BLaER1 (cell line): Measurements from ENCODE around the gene ODF2.

Experiments used
- H3K27ac ChIP-seq: shearing (Covaris generic); formaldehyde crosslinking; 2 replicates; pipeline ENCODE4 v1.8.1; 2022
- H3K27me3 ChIP-seq: shearing (Covaris generic); formaldehyde crosslinking; 2 replicates; pipeline ENCODE4 v1.8.1; 2022
- H3K36me3 ChIP-seq: shearing (Covaris generic); formaldehyde crosslinking; 2 replicates; pipeline ENCODE4 v1.8.1; 2022
- H3K4me1 ChIP-seq: shearing (Covaris generic); formaldehyde crosslinking; 2 replicates; pipeline ENCODE4 v1.8.1; 2022
- H3K4me2 ChIP-seq: shearing (Covaris generic); formaldehyde crosslinking; 2 replicates; pipeline ENCODE4 v1.8.1; 2022
- H3K4me3 ChIP-seq: shearing (Covaris generic); formaldehyde crosslinking; 2 replicates; pipeline ENCODE4 v1.8.1; 2022
- H3K9ac ChIP-seq: shearing (Covaris generic); formaldehyde crosslinking; 2 replicates; pipeline ENCODE4 v1.8.1; 2022
- H3K9me3 ChIP-seq: shearing (Covaris generic); formaldehyde crosslinking; 2 replicates; pipeline ENCODE4 v1.8.1; 2022
- H4K20me1 ChIP-seq: shearing (Covaris generic); formaldehyde crosslinking; 2 replicates; pipeline ENCODE4 v1.8.1; 2022
- Cebpa-rat ChIP-seq: shearing (Covaris generic); IDR thresholded peaks from 2 replicates; pipeline ENCODE4 v1.8.1; 2022

The ODF2 gene

DNA sequence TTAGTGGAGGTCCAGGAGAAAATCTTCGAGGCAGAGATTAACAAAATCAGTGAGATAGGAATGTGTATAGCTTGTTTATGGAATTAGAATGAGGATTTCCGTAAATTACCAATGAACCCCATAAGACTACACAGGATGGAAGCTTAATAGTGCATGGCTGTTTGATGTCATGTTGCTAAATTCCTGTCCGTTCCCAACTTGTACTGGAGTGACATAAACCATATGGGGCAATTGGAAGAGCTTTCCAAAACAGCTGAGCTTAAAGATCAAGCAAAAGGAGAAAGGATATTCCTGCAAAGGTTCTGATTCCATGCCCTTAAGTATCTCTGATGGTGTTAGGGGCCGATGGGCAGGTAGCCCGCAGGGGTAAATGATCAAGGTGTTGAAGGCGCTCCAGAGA, 66.2 kb downstream of the ODF2 start:
- TF ChIP-seq Cebpa-rat = no peak
- peaks cover 88% of the 10 kb centered on the region for H3K36me3 ChIP-seq
- H3K27ac ChIP-seq = peak overlapping the region; percentile 56

DNA sequence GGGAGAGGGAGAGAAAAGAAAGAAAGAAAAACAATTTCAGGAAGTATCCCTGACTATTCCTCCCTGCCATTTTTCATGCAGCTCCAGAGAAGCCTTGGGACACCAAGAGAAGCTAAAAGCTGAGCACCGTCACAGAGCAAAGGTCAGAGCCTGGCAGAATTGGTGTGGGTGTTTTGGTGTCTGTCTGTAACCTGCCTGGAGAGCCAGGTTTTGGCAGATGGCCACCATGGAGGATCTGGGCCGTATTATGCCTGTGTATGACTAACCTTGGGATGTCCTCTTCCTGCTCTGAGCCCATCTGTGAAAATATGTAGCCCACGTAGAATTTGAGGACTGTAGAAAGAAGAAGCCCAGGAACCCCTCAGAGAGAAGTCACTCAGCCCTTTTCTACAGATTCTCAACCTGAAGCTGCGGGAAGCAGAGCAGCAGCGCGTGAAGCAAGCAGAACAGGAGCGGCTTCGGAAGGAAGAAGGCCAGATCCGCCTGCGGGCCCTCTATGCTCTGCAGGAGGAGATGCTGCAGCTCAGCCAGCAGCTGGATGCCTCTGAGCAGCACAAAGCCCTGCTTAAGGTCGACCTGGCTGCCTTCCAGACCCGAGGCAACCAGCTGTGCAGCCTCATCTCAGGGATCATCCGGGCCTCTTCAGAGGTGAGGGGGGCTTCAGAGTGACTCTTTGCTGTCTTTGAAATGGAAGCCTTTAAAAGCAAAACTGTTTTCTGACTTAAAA, 67.6 kb downstream of the ODF2 start:
- no peaks in the 10 kb centered on the region for H3K27me3 ChIP-seq
- H4K20me1 ChIP-seq = no peaks in the 10 kb centered on the region
- peak overlapping the region; percentile 60 for H3K4me2 ChIP-seq
- peaks cover 87% of the 10 kb centered on the region for H3K36me3 ChIP-seq
- peak overlapping the region; percentile 39; the same call in 1 of the 2 replicates for H3K9ac ChIP-seq
- peaks cover 13% of the 10 kb centered on the region for H3K9me3 ChIP-seq
- TF ChIP-seq Cebpa-rat = no peak
- H3K4me1 ChIP-seq = peaks cover 40% of the 10 kb centered on the region
- H3K4me3 ChIP-seq = no peak overlapping the region
- peak overlapping the region; percentile 56 for H3K27ac ChIP-seq

More for the DNA sequence above, 66.2 kb downstream of the ODF2 start:
- H3K4me2 ChIP-seq = peak overlapping the region; percentile 60; the same call in 1 of the 2 replicates
- no peak overlapping the region for H3K9ac ChIP-seq
- peaks cover 20% of the 10 kb centered on the region for H3K9me3 ChIP-seq
- no peak overlapping the region for H3K4me3 ChIP-seq
- H3K27me3 ChIP-seq = no peaks in the 10 kb centered on the region
- H4K20me1 ChIP-seq = no peaks in the 10 kb centered on the region
- peaks cover 37% of the 10 kb centered on the region for H3K4me1 ChIP-seq

DNA sequence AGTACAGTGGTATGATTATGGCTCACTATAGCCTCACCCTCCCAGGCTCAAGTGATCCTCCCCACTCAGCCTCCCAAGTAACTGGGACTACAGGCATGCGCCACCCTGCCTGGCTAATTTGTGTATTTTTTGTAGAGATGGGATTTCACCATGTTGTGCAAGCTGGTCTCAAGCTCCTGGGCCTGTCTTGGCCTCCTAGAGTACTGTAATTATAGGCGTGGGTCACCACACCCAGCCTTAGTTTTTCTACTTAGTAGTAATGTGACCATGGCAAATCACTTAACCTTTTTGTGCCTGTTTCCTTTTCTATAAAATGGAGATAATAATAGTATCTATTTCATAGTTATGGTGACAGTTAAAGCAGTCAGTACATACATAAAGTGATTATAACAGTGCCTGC, 70.9 kb downstream of the ODF2 start:
- no peak overlapping the region for H3K4me3 ChIP-seq
- no peak for TF ChIP-seq Cebpa-rat

DNA sequence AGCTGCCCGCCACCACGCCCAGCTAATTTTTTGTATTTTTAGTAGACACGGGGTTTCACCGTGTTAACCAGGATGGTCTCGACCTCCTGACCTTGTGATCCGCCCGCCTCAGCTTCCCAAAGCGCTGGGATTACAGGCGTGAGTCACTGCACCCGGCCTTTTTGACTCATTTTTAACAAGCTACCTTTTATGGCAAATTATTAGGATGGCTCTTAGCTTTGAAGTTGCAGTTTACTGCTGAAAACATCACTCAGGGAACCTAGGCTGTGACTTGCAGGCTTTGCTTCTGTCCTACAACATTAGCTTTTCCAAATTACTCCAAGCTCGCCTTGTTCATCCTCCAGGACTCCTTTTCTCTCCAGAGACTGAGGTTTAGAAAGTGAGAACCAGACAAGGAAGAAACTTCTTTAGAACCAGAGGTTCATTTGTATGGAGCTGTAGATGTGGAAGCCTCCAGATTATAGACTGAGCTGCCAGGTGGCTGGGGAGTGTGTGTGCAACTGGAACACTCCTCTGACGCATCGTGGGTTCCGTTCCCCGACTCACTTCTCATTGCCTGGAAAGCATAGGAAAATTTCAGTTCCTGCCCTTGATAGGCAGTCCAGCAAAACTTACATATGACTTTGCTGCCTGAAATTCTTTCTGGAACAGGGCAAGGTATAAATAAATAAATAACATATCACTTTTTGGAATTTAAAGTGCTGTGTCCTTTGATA, 72.8 kb downstream of the ODF2 start:
- H3K36me3 ChIP-seq = peaks cover 93% of the 10 kb centered on the region
- peak overlapping the region; percentile 50 for H3K27ac ChIP-seq

More for the DNA sequence above, 70.9 kb downstream of the ODF2 start:
- no peak overlapping the region for H3K27ac ChIP-seq
- peaks cover 89% of the 10 kb centered on the region for H3K36me3 ChIP-seq
- no peaks in the 10 kb centered on the region for H3K9me3 ChIP-seq
- no peak overlapping the region for H3K9ac ChIP-seq
- peaks cover 55% of the 10 kb centered on the region for H3K4me1 ChIP-seq
- no peaks in the 10 kb centered on the region for H4K20me1 ChIP-seq
- H3K4me2 ChIP-seq = no peak overlapping the region
- H3K27me3 ChIP-seq = no peaks in the 10 kb centered on the region

DNA sequence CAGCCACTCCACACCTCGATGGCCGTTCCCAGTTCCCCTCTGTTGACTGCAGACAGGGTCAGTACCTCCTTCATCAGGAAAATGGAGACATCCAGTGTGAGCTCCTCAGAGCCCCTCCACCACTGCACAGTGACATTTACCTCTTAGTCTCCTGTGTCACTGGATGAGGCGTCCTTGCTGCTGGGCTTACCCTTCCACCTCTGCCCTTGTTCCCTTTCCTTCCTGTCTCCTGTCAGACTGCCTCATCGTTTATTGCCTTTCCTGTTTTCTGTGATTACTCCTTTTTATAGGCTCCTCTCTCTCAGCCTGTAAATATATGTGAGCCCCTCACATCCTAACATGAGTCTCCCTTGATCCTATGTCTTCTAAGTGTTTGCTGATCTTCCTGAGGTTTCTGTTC, 73.4 kb downstream of the ODF2 start:
- TF ChIP-seq Cebpa-rat = no peak
- peaks cover 96% of the 10 kb centered on the region for H3K36me3 ChIP-seq

More for the DNA sequence above, 72.8 kb downstream of the ODF2 start:
- no peaks in the 10 kb centered on the region for H3K27me3 ChIP-seq
- H4K20me1 ChIP-seq = no peaks in the 10 kb centered on the region
- H3K9me3 ChIP-seq = no peaks in the 10 kb centered on the region
- TF ChIP-seq Cebpa-rat = no peak
- peak overlapping the region; percentile 15; the same call in 1 of the 2 replicates for H3K9ac ChIP-seq
- H3K4me2 ChIP-seq = peak overlapping the region; percentile 46
- peaks cover 55% of the 10 kb centered on the region for H3K4me1 ChIP-seq
- H3K4me3 ChIP-seq = no peak overlapping the region

DNA sequence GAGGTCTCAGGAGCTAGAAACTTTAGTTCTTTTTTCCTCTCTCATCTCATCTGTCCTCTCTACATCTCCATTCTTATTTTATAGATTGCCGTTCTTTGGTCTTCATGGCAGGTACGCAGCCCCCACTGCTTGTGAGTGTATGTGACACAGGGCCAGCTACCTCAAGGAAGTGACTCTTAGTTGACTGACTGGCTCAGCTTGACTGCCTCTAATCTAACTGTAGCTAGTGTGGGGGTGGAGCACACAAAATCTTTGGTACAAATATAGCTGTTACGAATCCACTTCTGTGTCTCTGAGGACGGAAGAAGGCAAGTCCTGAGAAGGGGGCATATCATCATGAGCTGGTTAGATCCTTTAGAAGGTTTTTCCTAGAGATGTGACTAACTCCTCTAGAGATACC, 76.8 kb downstream of the ODF2 start:
- H3K9ac ChIP-seq = peak overlapping the region; percentile 60; the same call in 1 of the 2 replicates
- no peaks in the 10 kb centered on the region for H4K20me1 ChIP-seq
- peak overlapping the region; percentile 71 for H3K27ac ChIP-seq
- 0 out of 2 replicates have a peak overlapping the region, but pooled peaks have one; percentile 20 for H3K4me3 ChIP-seq
- peaks cover 45% of the 10 kb centered on the region for H3K4me1 ChIP-seq
- H3K27me3 ChIP-seq = no peaks in the 10 kb centered on the region
- no peaks in the 10 kb centered on the region for H3K9me3 ChIP-seq
- no peak for TF ChIP-seq Cebpa-rat
- peak overlapping the region; percentile 76 for H3K4me2 ChIP-seq
- H3K36me3 ChIP-seq = peaks cover 94% of the 10 kb centered on the region

More for the DNA sequence above, 73.4 kb downstream of the ODF2 start:
- Histone ChIP-seq H3K9me3 (no peaks in the 10 kb centered on the region), H3K4me1 (peaks cover 51% of the 10 kb centered on the region), H3K4me2 (peak overlapping the region; percentile 46), H3K4me3 (no peak overlapping the region), H4K20me1 (no peaks in the 10 kb centered on the region), H3K27me3 (no peaks in the 10 kb centered on the region), H3K27ac (peak overlapping the region; percentile 50), H3K9ac (no peak overlapping the region)

DNA sequence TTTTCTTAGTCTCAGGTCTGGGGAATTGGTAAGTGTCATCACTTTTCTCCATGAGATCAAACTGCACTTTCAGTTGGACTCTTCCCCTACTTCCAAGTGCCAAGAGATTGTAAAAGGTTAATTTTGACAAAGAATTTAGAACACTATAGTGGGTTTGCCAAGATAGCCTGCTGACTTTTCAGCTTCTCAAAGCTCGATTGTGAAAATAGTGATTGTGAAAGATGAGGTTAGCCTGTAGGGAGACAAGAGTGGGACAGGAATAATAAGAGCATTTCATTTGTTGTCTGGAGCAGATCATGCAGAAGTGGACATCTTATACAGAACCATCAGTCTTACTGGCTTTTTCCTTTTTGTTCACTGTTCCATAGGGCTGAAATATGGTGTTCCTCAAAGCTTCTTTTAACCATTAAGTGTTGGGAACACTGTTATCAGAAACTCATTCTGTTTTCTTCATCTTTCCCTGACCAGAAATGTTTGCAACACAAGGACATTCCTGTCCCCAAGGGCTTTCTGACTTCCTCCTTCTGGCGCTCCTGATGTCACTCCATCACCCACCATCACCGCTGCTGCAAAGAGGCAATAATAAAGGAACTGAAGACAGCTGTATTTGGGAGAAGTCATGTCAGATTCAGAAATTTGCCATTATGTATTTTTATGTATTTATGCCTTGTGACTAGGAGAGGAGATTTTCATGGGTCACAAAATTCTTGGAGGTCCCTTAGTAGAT, 85.0 kb downstream of the ODF2 start:
- H3K9me3 ChIP-seq = no peaks in the 10 kb centered on the region
- no peak overlapping the region for H3K4me3 ChIP-seq
- no peak overlapping the region for H3K9ac ChIP-seq
- no peaks in the 10 kb centered on the region for H3K27me3 ChIP-seq
- TF ChIP-seq Cebpa-rat = no peak
- no peak overlapping the region for H3K4me2 ChIP-seq
- H3K36me3 ChIP-seq = peaks cover 82% of the 10 kb centered on the region
- no peaks in the 10 kb centered on the region for H3K4me1 ChIP-seq
- no peaks in the 10 kb centered on the region for H4K20me1 ChIP-seq
- H3K27ac ChIP-seq = no peak overlapping the region

DNA sequence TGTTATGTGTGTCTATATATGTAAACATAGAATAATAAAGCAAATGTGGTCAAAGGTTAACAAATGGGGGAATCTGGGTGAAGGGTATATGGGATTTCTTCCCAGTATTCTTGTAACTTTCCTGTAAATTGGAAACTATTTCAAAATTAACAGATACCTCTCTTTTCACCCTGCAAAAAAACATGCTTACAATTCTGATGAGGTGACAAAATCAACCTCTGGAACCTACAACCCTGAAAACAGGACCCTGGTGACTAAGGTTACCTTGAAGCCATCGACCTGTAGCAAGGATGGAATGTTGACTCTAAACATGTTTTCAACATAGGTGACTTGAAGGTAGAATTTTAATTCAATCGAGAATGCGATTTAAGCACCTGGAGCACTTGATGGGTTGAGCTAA, 90.7 kb downstream of the ODF2 start:
- H3K9me3 ChIP-seq = no peaks in the 10 kb centered on the region

DNA sequence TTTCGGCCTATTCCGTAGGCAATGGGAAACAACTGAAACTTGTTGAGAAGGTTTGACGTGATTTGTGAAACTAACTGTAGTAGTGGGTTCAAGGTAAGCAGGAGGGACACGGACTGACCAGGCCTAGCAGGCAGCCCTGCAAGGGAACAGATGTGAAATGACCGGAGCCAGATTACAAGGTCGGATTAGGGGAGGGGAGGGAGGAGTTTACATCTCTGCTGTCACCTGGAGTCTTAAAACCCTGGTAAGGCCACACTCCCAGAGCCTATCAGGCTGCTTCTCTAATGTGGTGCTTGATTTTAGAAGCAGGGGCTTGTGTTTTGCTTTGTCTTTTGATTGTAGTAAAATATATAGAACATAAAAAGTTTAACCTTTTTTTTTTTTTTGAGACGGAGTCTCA, 93.1 kb downstream of the ODF2 start:
- no peak overlapping the region for H3K4me2 ChIP-seq
- no peaks in the 10 kb centered on the region for H3K27me3 ChIP-seq
- H3K4me3 ChIP-seq = no peak overlapping the region
- H3K27ac ChIP-seq = no peak overlapping the region
- no peaks in the 10 kb centered on the region for H3K9me3 ChIP-seq
- no peak overlapping the region for H3K9ac ChIP-seq
- H4K20me1 ChIP-seq = peaks cover 13% of the 10 kb centered on the region
- no peak for TF ChIP-seq Cebpa-rat
- H3K36me3 ChIP-seq = 0 out of 2 replicates have a peak, but pooled peaks cover 1% of the 10 kb centered on the region
- peaks cover 25% of the 10 kb centered on the region for H3K4me1 ChIP-seq

More for the DNA sequence above, 90.7 kb downstream of the ODF2 start:
- Histone ChIP-seq H3K4me1 (peaks cover 14% of the 10 kb centered on the region), H3K27ac (no peak overlapping the region), H3K36me3 (peaks cover 25% of the 10 kb centered on the region), H3K4me2 (no peak overlapping the region), H3K9ac (no peak overlapping the region), H3K27me3 (no peaks in the 10 kb centered on the region), H3K4me3 (no peak overlapping the region), H4K20me1 (no peaks in the 10 kb centered on the region)
- no peak for TF ChIP-seq Cebpa-rat
